ENCODE measurements around the gene GPC6.

GPC6 gene

GRCh38 chr13:93774506-93774905 lies 547.9 kb downstream of the GPC6 start:
- H3K36me3 ChIP-seq (replicated peaks; ENCODE audit: low read depth, low read length) = no peaks in the 10 kb centered on the region
- H4K20me1 ChIP-seq (ENCODE audit: insufficient read depth, low read length) = no peaks in the 10 kb centered on the region
- no peak overlapping the region for H3K9ac ChIP-seq (ENCODE audit: low read length)
- no peak overlapping the region for H3K4me2 ChIP-seq (ENCODE audit: low read length)
- H2AFZ ChIP-seq (ENCODE audit: low read depth, low read length) = no peak overlapping the region
- no peak for TF ChIP-seq EZH2phosphoT487 (IDR thresholded peaks at IDR 0.05; ENCODE audit: low read depth)
- TF ChIP-seq, protein P1, sequence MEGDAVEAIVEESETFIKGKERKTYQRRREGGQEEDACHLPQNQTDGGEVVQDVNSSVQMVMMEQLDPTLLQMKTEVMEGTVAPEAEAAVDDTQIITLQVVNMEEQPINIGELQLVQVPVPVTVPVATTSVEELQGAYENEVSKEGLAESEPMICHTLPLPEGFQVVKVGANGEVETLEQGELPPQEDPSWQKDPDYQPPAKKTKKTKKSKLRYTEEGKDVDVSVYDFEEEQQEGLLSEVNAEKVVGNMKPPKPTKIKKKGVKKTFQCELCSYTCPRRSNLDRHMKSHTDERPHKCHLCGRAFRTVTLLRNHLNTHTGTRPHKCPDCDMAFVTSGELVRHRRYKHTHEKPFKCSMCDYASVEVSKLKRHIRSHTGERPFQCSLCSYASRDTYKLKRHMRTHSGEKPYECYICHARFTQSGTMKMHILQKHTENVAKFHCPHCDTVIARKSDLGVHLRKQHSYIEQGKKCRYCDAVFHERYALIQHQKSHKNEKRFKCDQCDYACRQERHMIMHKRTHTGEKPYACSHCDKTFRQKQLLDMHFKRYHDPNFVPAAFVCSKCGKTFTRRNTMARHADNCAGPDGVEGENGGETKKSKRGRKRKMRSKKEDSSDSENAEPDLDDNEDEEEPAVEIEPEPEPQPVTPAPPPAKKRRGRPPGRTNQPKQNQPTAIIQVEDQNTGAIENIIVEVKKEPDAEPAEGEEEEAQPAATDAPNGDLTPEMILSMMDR (IDR thresholded peaks at IDR 0.05; ENCODE audit: low read depth, low read length) = no peak
- no peak overlapping the region for H3K27ac ChIP-seq (ENCODE audit: low read length)
- no peaks in the 10 kb centered on the region for H3K4me1 ChIP-seq (ENCODE audit: low read length)
- no peaks in the 10 kb centered on the region for H3K9me3 ChIP-seq (ENCODE audit: insufficient read depth, low read length)
- H3K4me3 ChIP-seq (ENCODE audit: low read length) = no peak overlapping the region
- peaks cover 28% of the 10 kb centered on the region; the same call in 1 of the 2 replicates for H3K27me3 ChIP-seq (ENCODE audit: low read depth, low read length)
- no peaks in the 10 kb centered on the region for H3K79me2 ChIP-seq (ENCODE audit: low read length)

GRCh38 chr13:93775027-93775426 lies 548.4 kb downstream of the GPC6 start:
- Histone ChIP-seq H4K20me1 (ENCODE audit: insufficient read depth, low read length) (no peaks in the 10 kb centered on the region), H3K9ac (ENCODE audit: low read length) (no peak overlapping the region), H3K36me3 (replicated peaks; ENCODE audit: low read depth, low read length) (no peaks in the 10 kb centered on the region), H3K4me3 (ENCODE audit: low read length) (no peak overlapping the region), H3K4me1 (ENCODE audit: low read length) (no peaks in the 10 kb centered on the region), H2AFZ (ENCODE audit: low read depth, low read length) (no peak overlapping the region), H3K9me3 (ENCODE audit: insufficient read depth, low read length) (no peaks in the 10 kb centered on the region), H3K27me3 (ENCODE audit: low read depth, low read length) (peaks cover 33% of the 10 kb centered on the region; the same call in 1 of the 2 replicates), H3K4me2 (ENCODE audit: low read length) (no peak overlapping the region), H3K27ac (ENCODE audit: low read length) (no peak overlapping the region), H3K79me2 (ENCODE audit: low read length) (no peaks in the 10 kb centered on the region)
- TF ChIP-seq, protein P1 (IDR thresholded peaks at IDR 0.05; ENCODE audit: low read depth, low read length) = no peak
- TF ChIP-seq EZH2phosphoT487 (IDR thresholded peaks at IDR 0.05; ENCODE audit: low read depth) = no peak

GRCh38 chr13:93775507-93776108 lies 549.0 kb downstream of the GPC6 start:
- no peaks in the 10 kb centered on the region for H4K20me1 ChIP-seq (ENCODE audit: insufficient read depth, low read length)
- no peak overlapping the region for H3K27ac ChIP-seq (ENCODE audit: low read length)
- no peaks in the 10 kb centered on the region for H3K4me1 ChIP-seq (ENCODE audit: low read length)
- H3K9ac ChIP-seq (ENCODE audit: low read length) = no peak overlapping the region
- no peaks in the 10 kb centered on the region for H3K79me2 ChIP-seq (ENCODE audit: low read length)
- no peak overlapping the region for H2AFZ ChIP-seq (ENCODE audit: low read depth, low read length)
- no peak for TF ChIP-seq EZH2phosphoT487 (IDR thresholded peaks at IDR 0.05; ENCODE audit: low read depth)
- TF ChIP-seq, protein P1 (IDR thresholded peaks at IDR 0.05; ENCODE audit: low read depth, low read length) = no peak
- no peaks in the 10 kb centered on the region for H3K9me3 ChIP-seq (ENCODE audit: insufficient read depth, low read length)
- no peak overlapping the region for H3K4me2 ChIP-seq (ENCODE audit: low read length)
- no peaks in the 10 kb centered on the region for H3K36me3 ChIP-seq (replicated peaks; ENCODE audit: low read depth, low read length)
- no peak overlapping the region for H3K4me3 ChIP-seq (ENCODE audit: low read length)
- H3K27me3 ChIP-seq (ENCODE audit: low read depth, low read length) = peaks cover 33% of the 10 kb centered on the region; the same call in 1 of the 2 replicates

GRCh38 chr13:93776936-93777335 lies 550.3 kb downstream of the GPC6 start:
- H3K9ac ChIP-seq (ENCODE audit: low read length) = no peak overlapping the region
- H3K36me3 ChIP-seq (replicated peaks; ENCODE audit: low read depth, low read length) = no peaks in the 10 kb centered on the region
- TF ChIP-seq, protein P1 (IDR thresholded peaks at IDR 0.05; ENCODE audit: low read depth, low read length) = no peak
- no peak for TF ChIP-seq EZH2phosphoT487 (IDR thresholded peaks at IDR 0.05; ENCODE audit: low read depth)
- H2AFZ ChIP-seq (ENCODE audit: low read depth, low read length) = no peak overlapping the region
- no peaks in the 10 kb centered on the region for H3K9me3 ChIP-seq (ENCODE audit: insufficient read depth, low read length)
- peaks cover 33% of the 10 kb centered on the region; the same call in 1 of the 2 replicates for H3K27me3 ChIP-seq (ENCODE audit: low read depth, low read length)
- H4K20me1 ChIP-seq (ENCODE audit: insufficient read depth, low read length) = no peaks in the 10 kb centered on the region
- no peak overlapping the region for H3K4me2 ChIP-seq (ENCODE audit: low read length)
- no peak overlapping the region for H3K27ac ChIP-seq (ENCODE audit: low read length)
- no peaks in the 10 kb centered on the region for H3K4me1 ChIP-seq (ENCODE audit: low read length)
- no peaks in the 10 kb centered on the region for H3K79me2 ChIP-seq (ENCODE audit: low read length)
- no peak overlapping the region for H3K4me3 ChIP-seq (ENCODE audit: low read length)
